Stimulated activated naive B cell treated with anti-CD40 and anti-IgM and Interleukin-4, amounts not matched to agents 10 μg/mL and 1 μg/mL and 100 μg/mL, for 72 hours (primary cell): Measurements from ENCODE around the gene SCAI.
"Not testable (repeated sequence)": the region's sequence is repeated elsewhere in the genome, so short reads cannot be mapped to it uniquely, and the experiment has no call there.

ENCODE experiments used
- ATAC-seq, 2 donors: fragments of 150-1000 bp; cut with Tn5 transposase; replicated peaks; 2 replicates each; pipeline ENCODE4 v1.10.0; 2021; ENCODE audit warnings: moderate library complexity in 1 of 2
- DNase-seq: peaks from one replicate; pipeline ENCODE4 v3.0.0; 2021
- H3K27ac Mint-ChIP-seq: one replicate; pipeline ENCODE4 v1.8.0; 2022; ENCODE audit warnings: mild to moderate bottlenecking, mixed read lengths
- H3K27me3 Mint-ChIP-seq, 2 donors: one replicate each; pipeline ENCODE4 v1.8.0; 2022; ENCODE audit warnings: mixed read lengths in 2 of 2
- H3K36me3 Mint-ChIP-seq, 2 donors: one replicate each; pipeline ENCODE4 v1.8.0; 2022; ENCODE audit warnings: mixed read lengths in 2 of 2, mild to moderate bottlenecking in 1 of 2
- H3K4me1 Mint-ChIP-seq, 2 donors: one replicate each; pipeline ENCODE4 v1.8.0; 2022; ENCODE audit warnings: mixed read lengths in 2 of 2, mild to moderate bottlenecking in 1 of 2
- H3K4me3 Mint-ChIP-seq, 2 donors: one replicate each; pipeline ENCODE4 v1.8.0; 2022; ENCODE audit warnings: mild to moderate bottlenecking in 2 of 2, mixed read lengths in 2 of 2, moderate library complexity in 1 of 2
- H3K9me3 Mint-ChIP-seq, 2 donors: one replicate each; pipeline ENCODE4 v1.8.0; 2022; ENCODE audit warnings: mixed read lengths in 2 of 2, mild to moderate bottlenecking in 1 of 2

Gene SCAI

GRCh38 chr9:125166762-125167161, 23.4 kb upstream of the SCAI start:
- ATAC-seq = no peak

GRCh38 chr9:125162891-125163290, 19.6 kb upstream of the SCAI start:
- not testable (repeated sequence) for H3K4me1 Mint-ChIP-seq, H3K4me3 Mint-ChIP-seq, H3K27ac Mint-ChIP-seq, H3K27me3 Mint-ChIP-seq, ATAC-seq, H3K9me3 Mint-ChIP-seq, DNase-seq, H3K36me3 Mint-ChIP-seq

More at GRCh38 chr9:125166762-125167161, 23.4 kb upstream of the SCAI start:
- Mint-ChIP-seq H3K4me3 (no peak overlapping the region), H3K27ac (no peak overlapping the region), H3K4me1 (peaks cover 3 to 6% of the 10 kb centered on the region in 2 donors), H3K27me3 (no peaks in the 10 kb centered on the region), H3K9me3 (no peaks in the 10 kb centered on the region), H3K36me3 (peaks cover 9 to 23% of the 10 kb centered on the region in 2 donors)
- no peak for DNase-seq

- Mint-ChIP-seq H3K4me1 (no peaks in the 10 kb centered on the region), H3K9me3 (no peaks in the 10 kb centered on the region), H3K36me3 (peaks cover 9 to 13% of the 10 kb centered on the region in 2 donors), H3K4me3 (no peak overlapping the region), H3K27me3 (no peaks in the 10 kb centered on the region), H3K27ac (peak overlapping the region; percentile 25)
- ATAC-seq (no peak), DNase-seq (no peak)
Measured at GRCh38 chr9:125161284-125161918, 18.1 kb upstream of the SCAI start.

GRCh38 chr9:125160750-125161149, 17.4 kb upstream of the SCAI start:
- H3K27me3 Mint-ChIP-seq = no peaks in the 10 kb centered on the region
- H3K4me3 Mint-ChIP-seq = no peak overlapping the region
- ATAC-seq (no peak), DNase-seq (no peak)
- peaks cover 9 to 13% of the 10 kb centered on the region in 2 donors for H3K36me3 Mint-ChIP-seq
- no peaks in the 10 kb centered on the region for H3K4me1 Mint-ChIP-seq
- no peak overlapping the region for H3K27ac Mint-ChIP-seq
- no peaks in the 10 kb centered on the region for H3K9me3 Mint-ChIP-seq

DNA sequence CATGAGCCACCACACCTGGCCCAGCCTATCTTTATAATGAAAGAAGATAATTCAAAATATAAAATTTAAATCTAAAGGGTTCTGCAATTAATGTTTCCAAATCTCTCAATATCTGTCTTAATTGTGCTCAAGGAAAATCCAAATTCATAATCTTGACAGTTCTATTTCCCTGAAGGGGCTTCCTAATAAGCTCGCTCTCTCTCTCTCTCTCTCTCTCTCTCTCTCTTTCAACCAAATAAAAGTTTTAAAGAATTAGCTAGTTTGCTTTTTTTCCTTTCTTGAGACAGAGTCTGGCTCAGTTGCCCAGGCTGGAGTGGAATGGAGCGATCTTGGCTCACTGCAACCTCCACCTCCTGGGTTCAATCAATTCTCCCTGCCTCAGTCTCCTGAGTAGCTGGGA, 13.2 kb upstream of the SCAI start:
- H3K4me1 Mint-ChIP-seq = no peaks in the 10 kb centered on the region
- DNase-seq = no peak
- H3K27ac Mint-ChIP-seq = no peak overlapping the region
- H3K36me3 Mint-ChIP-seq = peaks cover 14 to 31% of the 10 kb centered on the region in 2 donors
- ATAC-seq = no peak
- H3K9me3 Mint-ChIP-seq = no peaks in the 10 kb centered on the region
- H3K4me3 Mint-ChIP-seq = no peak overlapping the region
- no peaks in the 10 kb centered on the region for H3K27me3 Mint-ChIP-seq

- H3K4me1 Mint-ChIP-seq = no peaks in the 10 kb centered on the region
- ATAC-seq (no peak), DNase-seq (no peak)
- H3K36me3 Mint-ChIP-seq = peaks cover 12 to 30% of the 10 kb centered on the region in 2 donors
- no peak overlapping the region for H3K27ac Mint-ChIP-seq
- H3K9me3 Mint-ChIP-seq = no peaks in the 10 kb centered on the region
- H3K27me3 Mint-ChIP-seq = no peaks in the 10 kb centered on the region
- H3K4me3 Mint-ChIP-seq = no peak overlapping the region
Measured at GRCh38 chr9:125153712-125154367, 10.5 kb upstream of the SCAI start.

- Mint-ChIP-seq H3K4me3 (no peak overlapping the region), H3K27me3 (no peaks in the 10 kb centered on the region), H3K9me3 (no peaks in the 10 kb centered on the region), H3K4me1 (no peaks in the 10 kb centered on the region), H3K36me3 (peaks cover 8 to 25% of the 10 kb centered on the region in 2 donors), H3K27ac (no peak overlapping the region)
- ATAC-seq = no peak
- DNase-seq = no peak
Measured at GRCh38 chr9:125151730-125152129, 8.4 kb upstream of the SCAI start.

DNA sequence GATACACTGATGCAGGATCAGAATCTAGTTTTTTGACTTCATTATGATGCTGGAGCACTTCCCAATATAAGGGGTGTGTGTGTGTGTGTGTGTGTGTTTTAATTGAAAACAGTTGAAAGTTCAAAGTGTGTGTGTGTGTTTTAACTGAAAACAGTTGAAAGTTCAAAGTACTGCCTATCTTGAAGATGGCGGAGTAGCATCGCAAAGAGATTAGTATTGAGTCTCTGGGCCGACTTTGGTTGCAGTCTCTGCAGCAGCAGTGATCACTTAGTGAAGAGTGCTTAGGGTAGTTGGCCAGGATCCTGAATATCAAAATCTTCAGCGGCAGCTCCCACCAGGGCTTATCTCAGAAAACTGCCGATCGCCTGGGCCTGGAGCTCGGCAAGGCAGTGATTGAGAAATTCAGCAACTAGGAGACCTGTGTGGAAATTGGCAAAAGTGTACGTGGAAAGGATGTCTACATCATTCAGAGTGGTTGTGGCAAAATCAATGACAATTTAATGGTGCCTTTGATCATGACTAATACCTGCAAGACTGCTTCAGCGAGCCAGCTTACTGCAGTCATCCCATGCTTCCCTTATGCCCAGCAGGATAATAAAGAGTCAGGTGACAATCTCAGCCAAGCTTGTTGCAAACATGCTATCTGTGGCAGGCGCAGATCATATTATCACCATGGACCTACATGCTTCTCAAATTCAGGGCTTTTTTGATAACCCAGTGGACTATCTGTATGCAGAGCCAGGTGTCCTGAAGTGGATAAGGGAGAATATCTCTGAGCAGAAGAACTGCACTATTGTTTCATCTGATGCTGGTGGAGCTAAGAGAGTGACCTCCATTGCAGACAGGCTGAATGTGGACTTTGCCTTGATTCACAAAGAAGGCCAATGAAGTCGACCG, 7.3 kb upstream of the SCAI start:
- DNase-seq = no peak
- H3K4me1 Mint-ChIP-seq = peaks cover 0 to 1% of the 10 kb centered on the region in 2 donors
- no peak overlapping the region for H3K27ac Mint-ChIP-seq
- H3K9me3 Mint-ChIP-seq = no peaks in the 10 kb centered on the region
- ATAC-seq = no peak
- no peaks in the 10 kb centered on the region for H3K27me3 Mint-ChIP-seq
- peaks cover 8 to 25% of the 10 kb centered on the region in 2 donors for H3K36me3 Mint-ChIP-seq
- no peak overlapping the region for H3K4me3 Mint-ChIP-seq

DNA sequence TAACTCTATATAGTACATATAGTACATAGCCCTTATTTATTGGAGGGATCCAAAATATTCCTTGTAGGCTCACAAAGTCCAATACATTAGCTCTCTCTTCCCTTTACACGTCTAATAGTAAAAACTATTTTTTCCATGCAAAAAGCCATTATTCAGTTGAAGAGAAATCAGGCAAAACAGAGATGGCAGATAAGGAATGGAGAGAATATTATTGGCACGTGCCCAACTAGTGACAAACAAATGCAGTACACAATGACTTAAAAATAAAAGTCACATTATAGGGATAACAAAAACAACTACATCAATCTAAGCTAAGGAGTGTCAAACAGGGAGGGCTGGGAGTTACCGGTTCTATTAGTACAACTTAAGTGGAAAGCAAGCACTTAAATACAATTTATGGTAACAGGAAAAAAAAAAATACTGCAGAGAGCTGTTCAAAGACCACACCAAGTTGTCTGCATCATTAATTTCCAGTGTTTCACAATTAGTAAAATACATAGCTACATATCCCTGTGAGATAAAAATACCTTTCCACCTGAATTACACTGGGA, 4.1 kb upstream of the SCAI start:
- DNase-seq (no peak), ATAC-seq (no peak)
- Mint-ChIP-seq H3K36me3 (peaks cover 5 to 15% of the 10 kb centered on the region in 2 donors), H3K9me3 (no peaks in the 10 kb centered on the region), H3K27ac (no peak overlapping the region), H3K4me1 (peaks cover 7 to 10% of the 10 kb centered on the region in 2 donors), H3K4me3 (no peak overlapping the region), H3K27me3 (no peaks in the 10 kb centered on the region)

- DNase-seq (no peak), ATAC-seq (no peak)
- Mint-ChIP-seq H3K36me3 (peaks cover 2 to 4% of the 10 kb centered on the region in 2 donors), H3K4me3 (no peak overlapping the region), H3K4me1 (peaks cover 9 to 18% of the 10 kb centered on the region in 2 donors), H3K27ac (no peak overlapping the region), H3K9me3 (no peaks in the 10 kb centered on the region), H3K27me3 (no peaks in the 10 kb centered on the region)
Measured at GRCh38 chr9:125146247-125146646, 2.9 kb upstream of the SCAI start.

DNA sequence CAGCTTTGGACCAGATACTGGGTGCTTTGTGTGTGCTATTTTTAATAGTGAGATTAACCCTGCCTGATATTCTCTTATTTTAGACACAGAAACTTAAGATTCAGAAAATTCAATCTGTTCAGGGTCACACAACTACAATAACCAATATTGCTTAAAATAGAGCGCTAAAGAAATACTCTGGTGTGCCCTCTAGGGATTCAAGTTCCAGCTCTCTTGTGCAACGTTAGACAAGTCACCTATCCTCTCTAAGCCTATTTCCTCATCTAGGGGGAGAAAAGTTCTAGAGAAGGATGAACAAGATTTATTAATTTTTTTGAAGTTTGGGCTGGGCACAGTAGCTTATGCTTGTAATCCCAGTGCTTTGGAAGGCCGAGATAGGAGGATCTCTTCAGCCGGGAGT, 2.1 kb upstream of the SCAI start:
- Mint-ChIP-seq H3K4me3 (no peak overlapping the region), H3K27me3 (no peaks in the 10 kb centered on the region), H3K4me1 (peaks cover 9 to 18% of the 10 kb centered on the region in 2 donors), H3K9me3 (no peaks in the 10 kb centered on the region), H3K36me3 (peaks cover 0 to 2% of the 10 kb centered on the region in 2 donors), H3K27ac (no peak overlapping the region)
- ATAC-seq (no peak), DNase-seq (no peak)

- Mint-ChIP-seq H3K27ac (peak overlapping the region; percentile 90), H3K27me3 (no peaks in the 10 kb centered on the region), H3K4me1 (peaks cover 12 to 22% of the 10 kb centered on the region in 2 donors), H3K9me3 (no peaks in the 10 kb centered on the region), H3K36me3 (peaks cover 7 to 11% of the 10 kb centered on the region in 2 donors), H3K4me3 (peak overlapping the region; percentile 97 to 100)
- ATAC-seq = peak; percentile 37 to 39
- no peak for DNase-seq
Measured at GRCh38 chr9:125142560-125143376, 560 bp downstream of the SCAI start.

- ATAC-seq (no peak), DNase-seq (no peak)
- H3K4me1 Mint-ChIP-seq = peaks cover 12 to 22% of the 10 kb centered on the region in 2 donors
- H3K27ac Mint-ChIP-seq = no peak overlapping the region
- H3K9me3 Mint-ChIP-seq = no peaks in the 10 kb centered on the region
- peak overlapping the region in 1 of 2 donors; percentile 97 for H3K4me3 Mint-ChIP-seq
- peaks cover 7 to 11% of the 10 kb centered on the region in 2 donors for H3K36me3 Mint-ChIP-seq
- no peaks in the 10 kb centered on the region for H3K27me3 Mint-ChIP-seq
Measured at GRCh38 chr9:125141751-125142150, 1.6 kb downstream of the SCAI start.
